Activated naive CD4-positive, alpha-beta T cell treated with anti-CD3 and anti-CD28 coated beads for 36 hours (primary cell): ENCODE data around the gene CAGE1. TPM values are rescaled to one million over a fixed set of nuclear protein-coding genes. Genes with fewer than 3 reads are reported as not detected.

Experiments used
- CTCF ChIA-PET: fragments of 350-600 bp; sonication (Branson Sonifier 250); formaldehyde crosslinking; loops from one replicate; lab custom pipeline; 2021; ENCODE audit warnings: antibody characterized with exemption; lab: Charles Lee
- DNase-seq: peaks from one replicate; pipeline ENCODE4 v3.0.0-alpha.2; 2020
- H3K27ac Mint-ChIP-seq: one replicate; pipeline ENCODE4 v1.8.0; 2021; ENCODE audit warnings: mild to moderate bottlenecking, mixed read lengths
- H3K27me3 Mint-ChIP-seq: one replicate; pipeline ENCODE4 v1.8.0; 2021; ENCODE audit warnings: low read depth, mixed read lengths
- H3K36me3 Mint-ChIP-seq: one replicate; pipeline ENCODE4 v1.8.0; 2021; ENCODE audit warnings: low read depth, mixed read lengths
- H3K4me1 Mint-ChIP-seq: one replicate; pipeline ENCODE4 v1.8.0; 2021; ENCODE audit warnings: low read depth, mixed read lengths
- H3K4me3 Mint-ChIP-seq: one replicate; pipeline ENCODE4 v1.8.0; 2021; ENCODE audit warnings: mild to moderate bottlenecking, moderate library complexity, mixed read lengths
- H3K9me3 Mint-ChIP-seq: one replicate; pipeline ENCODE4 v1.8.0; 2021; ENCODE audit warnings: mixed read lengths
- intact Hi-C: fragments of 100-400 bp; cut with micrococcal nuclease; formaldehyde crosslinking; loops from one replicate; pipeline ENCODE4 v1.15.1; 2023
- total RNA-seq, 2 experiments: library from RNA; stranded (reverse); gene quantifications; one replicate each; pipeline ENCODE4 v1.2.3, GENCODE V29; 2021

Gene CAGE1
- total RNA-seq, 2 experiments from 2014 or later: 0.25 to 0.26 TPM

DNA sequence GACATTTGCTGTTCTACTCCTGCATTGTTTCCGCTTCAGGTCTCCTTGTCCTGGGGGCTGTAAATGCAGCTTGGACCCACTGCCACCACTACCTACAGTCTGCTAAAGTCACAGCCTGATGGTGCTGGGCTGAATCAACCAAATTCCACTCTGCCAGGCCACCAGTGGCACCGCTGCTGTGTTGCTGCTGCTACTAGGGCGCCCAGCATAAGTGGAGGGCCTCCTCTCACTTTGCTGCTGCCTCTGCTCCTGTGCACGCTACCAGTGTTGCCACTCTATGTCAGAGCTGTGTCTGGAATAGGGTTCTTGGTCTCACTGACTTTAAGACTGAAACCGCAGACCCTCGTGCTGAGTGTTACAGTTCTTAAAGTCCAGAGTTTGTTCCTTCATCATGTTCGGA is 75.1 kb downstream of the CAGE1 start:
- CTCF ChIA-PET: interaction anchor here (1.1 kb wide), 1 partner anchor 39 kb away, joined by 3 read pairs; no protein-coding TSS in a partner anchor
- peaks cover 21% of the 10 kb centered on the region for H3K36me3 Mint-ChIP-seq
- no peaks in the 10 kb centered on the region for H3K27me3 Mint-ChIP-seq
- peaks cover 26% of the 10 kb centered on the region for H3K4me1 Mint-ChIP-seq
- no peak for DNase-seq
- no peak overlapping the region for H3K27ac Mint-ChIP-seq
- peaks cover 6% of the 10 kb centered on the region for H3K9me3 Mint-ChIP-seq
- intact Hi-C loops: loop anchor here (5.0 to 10.0 kb wide), 3 partner anchors 177 to 1120 kb away; partner anchors contain the start of genes SLC35B3 and TXNDC5
- no peak overlapping the region for H3K4me3 Mint-ChIP-seq

- peak overlapping the region; percentile 92 for H3K4me3 Mint-ChIP-seq
- intact Hi-C loops: loop anchor here (1.0 to 10.0 kb wide), 10 partner anchors 31 to 1121 kb away; partner anchors contain the start of genes BLOC1S5, CAGE1, EEF1E1 and RIOK1
- no peaks in the 10 kb centered on the region for H3K27me3 Mint-ChIP-seq
- DNase-seq: no peak
- peaks cover 29% of the 10 kb centered on the region for H3K36me3 Mint-ChIP-seq
- H3K9me3 Mint-ChIP-seq: peaks cover 6% of the 10 kb centered on the region
- peaks cover 34% of the 10 kb centered on the region for H3K4me1 Mint-ChIP-seq
- CTCF ChIA-PET: interaction anchor here (0.6 to 1.1 kb wide), 2 partner anchors 38 to 303 kb away, joined by 3 read pairs; no protein-coding TSS in a partner anchor
- peak overlapping the region; percentile 94 for H3K27ac Mint-ChIP-seq
Observed at GRCh38 chr6:7313505-7314165, 75.9 kb downstream of the CAGE1 start.

DNA sequence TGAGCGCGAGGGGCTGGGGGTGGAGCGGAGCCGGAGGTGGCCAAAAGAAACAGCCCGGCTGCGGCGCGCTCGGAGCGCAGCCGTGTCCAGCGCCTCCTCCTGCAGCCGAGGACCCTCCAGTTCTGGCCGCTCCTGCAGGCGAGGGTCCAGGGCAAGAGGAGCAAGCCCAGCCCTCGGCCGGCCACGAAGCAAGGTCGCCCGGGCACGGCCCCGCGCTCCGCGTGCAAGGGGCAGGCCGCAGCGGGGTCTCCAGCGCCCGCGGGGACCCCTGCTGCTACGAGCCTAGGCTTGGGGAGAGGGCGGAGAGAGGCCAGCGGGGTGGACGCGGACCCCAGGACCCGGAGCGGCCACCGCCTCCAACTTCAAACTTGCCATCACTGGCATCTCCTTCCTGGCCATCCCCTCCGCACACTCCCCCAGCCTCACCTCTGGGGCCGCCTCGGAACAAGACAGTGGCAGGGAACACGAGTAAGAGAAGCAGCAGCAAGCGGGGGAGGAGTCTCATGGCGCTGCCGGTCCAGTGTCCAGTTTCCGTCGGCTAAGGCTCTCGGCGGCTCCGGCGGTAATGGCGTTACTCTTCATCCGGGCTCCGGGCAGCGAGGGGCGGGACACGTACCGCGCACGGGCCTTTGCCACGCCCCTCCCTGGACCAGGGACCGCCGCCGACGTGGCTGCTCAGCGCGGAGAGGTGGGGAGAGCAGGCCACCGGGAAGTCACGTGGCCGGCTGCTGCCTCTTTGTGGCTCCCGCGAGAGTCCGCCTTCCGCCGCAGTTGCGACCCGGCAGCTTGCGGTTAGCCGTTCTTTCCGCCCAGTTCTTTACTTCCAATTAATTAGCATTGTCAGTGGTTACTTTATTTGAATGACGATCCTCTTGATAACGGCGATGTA is 76.7 kb downstream of the CAGE1 start, which contains the start of gene SSR1:
Gene SSR1, minus strand, starts transcription at position 584 of the 889 bp plus-strand sequence. Its CDS starts 79 bp downstream, at position 505.
- CTCF ChIA-PET: interaction anchor here (0.6 kb wide), 1 partner anchor 304 kb away, joined by 3 read pairs; no protein-coding TSS in a partner anchor
- H3K27me3 Mint-ChIP-seq: no peaks in the 10 kb centered on the region
- H3K4me3 Mint-ChIP-seq: peak within 1 kb of the TSS; percentile 92
- H3K27ac Mint-ChIP-seq: peak within 1 kb of the TSS; percentile 94
- peak; percentile 96 for DNase-seq
- intact Hi-C loops: loop anchor here (1.0 to 10.0 kb wide), 10 partner anchors 30 to 1122 kb away; partner anchors contain the start of genes BLOC1S5, CAGE1, EEF1E1 and RIOK1
- peaks cover 6% of the 10 kb centered on the region for H3K9me3 Mint-ChIP-seq
- peaks cover 40% of the 10 kb centered on the region for H3K4me1 Mint-ChIP-seq
- peaks cover 35% of the 10 kb centered on the region for H3K36me3 Mint-ChIP-seq

- no peak for DNase-seq
- CTCF ChIA-PET: interaction anchor here (1.5 to 1.6 kb wide), 2 partner anchors 35 to 76 kb away, joined by 4 read pairs; no protein-coding TSS in a partner anchor
- Mint-ChIP-seq H3K27ac (peak overlapping the region; percentile 94), H3K4me3 (peak overlapping the region; percentile 92), H3K9me3 (peaks cover 6% of the 10 kb centered on the region), H3K36me3 (peaks cover 38% of the 10 kb centered on the region), H3K27me3 (no peaks in the 10 kb centered on the region), H3K4me1 (peaks cover 46% of the 10 kb centered on the region)
- intact Hi-C loops: loop anchor here (2.0 to 10.0 kb wide), 6 partner anchors 29 to 1123 kb away; partner anchors contain the start of genes SLC35B3 and TXNDC5
Observed at GRCh38 chr6:7311917-7312615, 77.5 kb downstream of the CAGE1 start.

GRCh38 chr6:7311176-7311575 is 78.4 kb downstream of the CAGE1 start:
- CTCF ChIA-PET: interaction anchor here (1.5 to 1.6 kb wide), 2 partner anchors 34 to 77 kb away, joined by 4 read pairs; no protein-coding TSS in a partner anchor
- Mint-ChIP-seq H3K4me1 (peaks cover 48% of the 10 kb centered on the region), H3K4me3 (peak overlapping the region; percentile 59), H3K27ac (peak overlapping the region; percentile 16), H3K36me3 (peaks cover 40% of the 10 kb centered on the region), H3K9me3 (peaks cover 6% of the 10 kb centered on the region), H3K27me3 (no peaks in the 10 kb centered on the region)
- DNase-seq: no peak
- intact Hi-C loops: loop anchor here (5.0 to 10.0 kb wide), 3 partner anchors 174 to 1124 kb away; partner anchors contain the start of genes SLC35B3 and TXNDC5

DNA sequence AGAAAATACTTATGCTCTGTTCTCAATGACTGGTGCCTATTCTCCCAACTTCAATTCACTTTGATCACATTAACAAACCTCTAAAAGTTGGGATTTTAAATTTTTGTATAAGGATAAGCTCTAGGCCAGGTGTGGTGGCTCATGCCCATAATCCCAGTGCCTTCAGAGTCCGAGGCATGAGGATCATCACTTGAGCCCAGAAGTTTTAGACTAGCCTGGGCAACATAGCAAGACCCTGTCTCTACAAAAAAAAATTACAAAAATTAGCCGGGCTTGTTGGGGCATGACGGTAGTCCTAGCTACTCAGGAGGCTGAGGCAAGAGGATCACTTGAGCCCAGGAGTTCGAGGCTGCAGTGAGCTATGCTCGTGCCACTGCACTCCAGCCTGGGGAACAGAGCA is 80.5 kb downstream of the CAGE1 start:
- H3K9me3 Mint-ChIP-seq: peaks cover 6% of the 10 kb centered on the region
- CTCF ChIA-PET: no interaction called here
- intact Hi-C loops: loop anchor here (10.0 kb wide), 1 partner anchor 576 kb away; no protein-coding TSS in a partner anchor
- DNase-seq: no peak
- peaks cover 48% of the 10 kb centered on the region for H3K36me3 Mint-ChIP-seq
- H3K27me3 Mint-ChIP-seq: no peaks in the 10 kb centered on the region
- no peak overlapping the region for H3K27ac Mint-ChIP-seq
- H3K4me1 Mint-ChIP-seq: peaks cover 61% of the 10 kb centered on the region
- H3K4me3 Mint-ChIP-seq: no peak overlapping the region

DNA sequence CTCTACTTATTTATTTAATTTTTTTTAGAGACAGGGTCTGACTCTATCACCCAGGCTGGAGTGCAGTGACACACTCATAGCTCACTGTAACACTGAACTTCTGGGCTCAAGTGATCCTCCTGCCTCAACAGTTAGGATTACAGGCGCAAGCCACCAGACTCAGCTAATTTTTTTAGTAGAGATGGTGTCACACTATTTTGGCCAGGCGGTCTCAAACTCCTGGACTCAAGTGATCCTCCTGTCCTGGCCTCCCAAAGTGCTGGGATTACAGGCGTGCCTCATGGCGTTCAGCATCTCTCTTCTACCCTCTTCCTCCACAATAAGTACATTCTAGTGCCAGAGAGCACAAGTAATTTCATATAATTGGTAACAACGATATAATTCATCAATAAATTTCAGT is 82.0 kb downstream of the CAGE1 start:
- peaks cover 55% of the 10 kb centered on the region for H3K4me1 Mint-ChIP-seq
- CTCF ChIA-PET: interaction anchor here (1.3 kb wide), 1 partner anchor 9 kb away, joined by 3 read pairs; no protein-coding TSS in a partner anchor
- H3K27me3 Mint-ChIP-seq: no peaks in the 10 kb centered on the region
- no peak for DNase-seq
- intact Hi-C loops: loop anchor here (10.0 kb wide), 1 partner anchor 577 kb away; no protein-coding TSS in a partner anchor
- peaks cover 6% of the 10 kb centered on the region for H3K9me3 Mint-ChIP-seq
- no peak overlapping the region for H3K4me3 Mint-ChIP-seq
- peaks cover 55% of the 10 kb centered on the region for H3K36me3 Mint-ChIP-seq
- no peak overlapping the region for H3K27ac Mint-ChIP-seq

DNA sequence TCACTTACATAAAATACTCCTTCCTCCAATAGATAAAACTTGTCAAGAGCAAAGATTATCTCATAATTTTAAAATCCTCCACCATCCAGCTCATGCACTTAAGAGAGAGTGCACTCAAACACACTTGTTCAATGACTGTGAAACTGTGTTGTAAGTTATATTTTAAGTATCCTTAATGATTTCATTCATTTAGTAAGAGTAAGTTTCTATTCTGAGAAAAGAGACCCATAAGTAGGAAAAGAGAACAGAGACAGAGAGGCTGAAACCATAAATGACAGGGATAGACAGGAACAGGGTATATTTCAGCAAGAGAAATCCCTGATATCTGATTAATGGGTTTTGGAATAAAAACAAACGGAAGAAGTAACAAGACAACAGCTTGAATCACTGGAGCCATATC is 84.7 kb downstream of the CAGE1 start:
- Mint-ChIP-seq H3K9me3 (peaks cover 4% of the 10 kb centered on the region), H3K4me3 (no peak overlapping the region), H3K27me3 (no peaks in the 10 kb centered on the region), H3K36me3 (peaks cover 51% of the 10 kb centered on the region), H3K27ac (peak overlapping the region; percentile 5), H3K4me1 (peaks cover 41% of the 10 kb centered on the region)
- no peak for DNase-seq
- intact Hi-C loops: loop anchor here (10.0 kb wide), 1 partner anchor 580 kb away; no protein-coding TSS in a partner anchor
- CTCF ChIA-PET: no interaction called here

DNA sequence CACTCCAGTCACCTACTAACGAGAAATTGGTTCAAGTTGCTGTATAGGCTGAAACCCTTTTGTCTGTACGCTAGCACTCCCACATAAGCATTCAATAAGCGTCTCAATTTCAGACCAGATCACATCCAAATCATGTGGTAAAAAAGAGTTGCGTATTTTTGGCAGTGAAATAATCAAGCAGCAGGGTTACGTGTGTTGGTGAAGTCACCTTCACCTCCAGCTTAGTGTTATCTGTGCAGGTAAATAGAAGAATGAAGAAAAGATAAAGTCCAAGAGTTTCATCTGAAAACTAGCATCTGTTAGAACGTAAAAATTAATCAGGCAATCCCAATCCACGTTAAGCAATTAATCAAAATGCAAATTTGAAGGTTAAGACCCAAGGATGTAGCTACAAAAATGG is 87.8 kb downstream of the CAGE1 start:
- Mint-ChIP-seq H3K27ac (no peak overlapping the region), H3K27me3 (no peaks in the 10 kb centered on the region), H3K9me3 (no peaks in the 10 kb centered on the region), H3K4me1 (peaks cover 16% of the 10 kb centered on the region), H3K4me3 (no peak overlapping the region), H3K36me3 (peaks cover 40% of the 10 kb centered on the region)
- CTCF ChIA-PET: interaction anchor here (0.6 kb wide), 1 partner anchor 59 kb away, joined by 3 read pairs; no protein-coding TSS in a partner anchor
- intact Hi-C loops: loop anchor here (10.0 kb wide), 1 partner anchor 583 kb away; no protein-coding TSS in a partner anchor
- no peak for DNase-seq

GRCh38 chr6:7300926-7301325 is 88.6 kb downstream of the CAGE1 start:
- intact Hi-C loops: loop anchor here (10.0 kb wide), 1 partner anchor 584 kb away; no protein-coding TSS in a partner anchor
- Mint-ChIP-seq H3K27ac (no peak overlapping the region), H3K9me3 (no peaks in the 10 kb centered on the region), H3K27me3 (no peaks in the 10 kb centered on the region), H3K4me3 (no peak overlapping the region), H3K36me3 (peaks cover 43% of the 10 kb centered on the region), H3K4me1 (peaks cover 19% of the 10 kb centered on the region)
- CTCF ChIA-PET: interaction anchor here (1.3 kb wide), 1 partner anchor 16 kb away, joined by 3 read pairs; no protein-coding TSS in a partner anchor
- DNase-seq: no peak

DNA sequence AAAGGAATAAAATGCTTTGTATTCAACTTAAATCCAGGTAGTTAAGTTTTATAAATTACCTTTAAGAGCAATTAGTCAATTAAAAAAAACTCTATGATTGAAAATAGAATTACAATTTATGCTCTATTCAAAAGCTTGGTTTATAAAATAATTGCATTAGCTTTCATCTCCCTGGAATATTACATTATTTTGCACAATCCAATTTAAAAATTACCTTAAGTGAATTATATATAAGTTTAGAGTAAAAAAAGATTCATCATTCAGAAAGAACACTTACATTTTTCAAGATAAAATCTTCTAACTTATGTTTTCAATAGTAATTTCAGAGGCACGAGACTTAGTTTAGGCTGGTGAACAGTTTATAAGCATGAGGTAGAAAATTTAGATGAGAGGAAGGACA is 91.4 kb downstream of the CAGE1 start:
- Mint-ChIP-seq H3K4me3 (no peak overlapping the region), H3K27ac (no peak overlapping the region), H3K36me3 (peaks cover 33% of the 10 kb centered on the region), H3K27me3 (no peaks in the 10 kb centered on the region), H3K9me3 (no peaks in the 10 kb centered on the region), H3K4me1 (peaks cover 11% of the 10 kb centered on the region)
- intact Hi-C loops: no loop called here
- CTCF ChIA-PET: interaction anchor here (1.2 kb wide), 1 partner anchor 27 kb away, joined by 3 read pairs; no protein-coding TSS in a partner anchor
- no peak for DNase-seq
